ENCODE measurements around the gene SERPINA4.

DNA sequence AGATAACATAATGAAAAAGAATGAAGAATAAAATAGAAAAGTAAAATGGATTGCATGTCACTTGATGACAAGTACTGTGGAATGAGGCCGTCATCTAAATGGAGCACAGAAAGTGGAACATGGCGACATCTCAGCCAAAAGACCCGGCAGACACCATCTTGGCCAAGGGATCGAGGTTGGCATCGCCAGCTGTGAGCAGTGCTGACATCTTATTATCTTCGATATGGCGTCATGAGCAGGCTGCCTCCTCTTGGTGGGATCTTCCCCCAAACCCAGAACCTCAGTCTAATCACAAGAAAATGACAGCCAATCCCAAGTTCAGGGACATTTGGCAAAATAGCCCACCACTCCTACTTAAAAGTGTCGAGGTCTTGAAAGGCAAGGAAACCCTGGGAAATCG is 35.1 kb downstream of the SERPINA4 start:
- TF ChIP-seq TAF1 (IDR thresholded peaks at IDR 0.05; ENCODE audit: borderline replicate concordance, low read depth, low read length) (no peak), POLR2A (IDR thresholded peaks at IDR 0.05; ENCODE audit: low read depth, low read length) (no peak), POLR2AphosphoS5 (IDR thresholded peaks at IDR 0.05; ENCODE audit: low read depth, low read length) (no peak)

All from GM12892 (cell line).